Tibial nerve (tissue), 4 donors: ENCODE results near the gene LTBP3.

ENCODE experiments used
- CTCF ChIP-seq, 5 experiments: fragments of 200-600 bp in 3 of 5; fragments of 450-650 bp in 2 of 5; sonication (generic) in 3 of 5; IDR thresholded peaks; one replicate each; pipeline ENCODE4 v1.5.1; 2016 to 2019; ENCODE audit warnings: antibody characterized with exemption in 5 of 5, mild to moderate bottlenecking in 3 of 5, moderate library complexity in 2 of 5
- EP300 ChIP-seq, 2 donors: sonication (generic); formaldehyde crosslinking; IDR thresholded peaks; one replicate each; pipeline ENCODE4 v1.6.1; 2017; ENCODE audit warnings: antibody characterized with exemption in 2 of 2, mild to moderate bottlenecking in 1 of 2
- POLR2A ChIP-seq, 2 donors: fragments of 450-650 bp; IDR thresholded peaks; one replicate each; pipeline ENCODE4 v1.6.1; 2017; ENCODE audit warnings: antibody characterized with exemption in 2 of 2, mild to moderate bottlenecking in 2 of 2, moderate library complexity in 2 of 2

DNA sequence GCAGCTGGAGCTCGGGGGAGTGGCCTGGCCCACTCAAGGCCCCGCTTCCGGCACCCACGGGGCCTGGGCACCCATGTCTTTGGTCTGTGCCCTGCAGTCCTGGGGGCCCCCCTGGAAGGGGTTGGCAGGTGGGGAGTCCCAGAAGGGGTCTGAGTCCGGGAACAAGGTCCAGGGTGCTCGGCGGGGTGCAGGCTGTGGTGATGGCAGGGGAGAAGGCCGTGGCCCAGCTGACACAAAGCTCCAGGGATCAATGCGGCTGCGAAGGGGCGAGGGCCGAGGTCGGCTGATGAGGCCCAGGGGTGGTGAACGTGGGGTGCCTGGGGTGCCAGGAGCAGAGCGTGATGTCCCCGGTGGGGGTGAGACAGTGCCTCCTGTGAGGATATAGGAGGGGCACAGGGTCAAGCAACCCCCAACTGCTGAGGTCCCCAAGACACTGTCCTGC is 40.1 kb upstream of the LTBP3 start:
- TF ChIP-seq POLR2A (IDR thresholded peaks at IDR 0.05) = no peak
- TF ChIP-seq CTCF (IDR thresholded peaks at IDR 0.05) = no peak
- TF ChIP-seq EP300 (IDR thresholded peaks at IDR 0.05) = no peak
